ENCODE measurements around the gene CLECL1.

DNA sequence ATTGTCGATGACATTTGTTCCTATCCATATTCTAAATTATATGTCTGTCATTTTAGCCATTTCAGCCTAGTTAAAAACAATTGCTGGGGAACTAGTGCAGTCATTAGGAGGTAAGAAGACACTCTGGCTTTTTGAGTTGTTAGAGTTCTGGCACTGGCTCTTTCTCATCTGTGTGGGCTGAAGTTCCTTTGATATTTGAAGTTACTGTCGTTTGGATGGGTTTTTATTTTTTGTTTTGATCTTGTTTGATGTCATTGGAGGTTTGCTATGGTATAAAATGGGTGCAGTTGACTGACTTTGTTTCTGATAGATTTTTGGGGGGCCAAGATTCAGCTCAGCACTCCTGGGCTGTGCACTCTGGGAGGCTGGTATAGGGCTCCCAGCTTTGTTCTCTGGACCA, 48.5 kb upstream of the CLECL1 start:
- TF ChIP-seq ZBTB33 (IDR thresholded peaks at IDR 0.05; ENCODE audit: borderline replicate concordance, low read depth): no peak
- TF ChIP-seq EZH2phosphoT487 (IDR thresholded peaks at IDR 0.05; ENCODE audit: borderline replicate concordance, low read depth): no peak
- TF ChIP-seq, protein P1, sequence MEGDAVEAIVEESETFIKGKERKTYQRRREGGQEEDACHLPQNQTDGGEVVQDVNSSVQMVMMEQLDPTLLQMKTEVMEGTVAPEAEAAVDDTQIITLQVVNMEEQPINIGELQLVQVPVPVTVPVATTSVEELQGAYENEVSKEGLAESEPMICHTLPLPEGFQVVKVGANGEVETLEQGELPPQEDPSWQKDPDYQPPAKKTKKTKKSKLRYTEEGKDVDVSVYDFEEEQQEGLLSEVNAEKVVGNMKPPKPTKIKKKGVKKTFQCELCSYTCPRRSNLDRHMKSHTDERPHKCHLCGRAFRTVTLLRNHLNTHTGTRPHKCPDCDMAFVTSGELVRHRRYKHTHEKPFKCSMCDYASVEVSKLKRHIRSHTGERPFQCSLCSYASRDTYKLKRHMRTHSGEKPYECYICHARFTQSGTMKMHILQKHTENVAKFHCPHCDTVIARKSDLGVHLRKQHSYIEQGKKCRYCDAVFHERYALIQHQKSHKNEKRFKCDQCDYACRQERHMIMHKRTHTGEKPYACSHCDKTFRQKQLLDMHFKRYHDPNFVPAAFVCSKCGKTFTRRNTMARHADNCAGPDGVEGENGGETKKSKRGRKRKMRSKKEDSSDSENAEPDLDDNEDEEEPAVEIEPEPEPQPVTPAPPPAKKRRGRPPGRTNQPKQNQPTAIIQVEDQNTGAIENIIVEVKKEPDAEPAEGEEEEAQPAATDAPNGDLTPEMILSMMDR (IDR thresholded peaks at IDR 0.05): no peak
- no peak for TF ChIP-seq SMC3 (IDR thresholded peaks at IDR 0.05; ENCODE audit: low read depth, low read length)
- no peak for TF ChIP-seq MXI1 (IDR thresholded peaks at IDR 0.05; ENCODE audit: low read depth, low read length)
- no peak for TF ChIP-seq GABPA (IDR thresholded peaks at IDR 0.05; ENCODE audit: low read depth)
- no peak for TF ChIP-seq FOXJ3 (CRISPR knock-in tag; IDR thresholded peaks at IDR 0.05)
- TF ChIP-seq SIN3A (IDR thresholded peaks at IDR 0.05; ENCODE audit: borderline replicate concordance, low read depth, low read length): no peak
- no peak for TF ChIP-seq POLR2AphosphoS5 (IDR thresholded peaks at IDR 0.05; ENCODE audit: low read depth, low read length)
- no peak for TF ChIP-seq JUND (IDR thresholded peaks at IDR 0.05)
- TF ChIP-seq FOSL2 (IDR thresholded peaks at IDR 0.05; ENCODE audit: borderline replicate concordance, low read depth): no peak
- TF ChIP-seq, protein P2, sequence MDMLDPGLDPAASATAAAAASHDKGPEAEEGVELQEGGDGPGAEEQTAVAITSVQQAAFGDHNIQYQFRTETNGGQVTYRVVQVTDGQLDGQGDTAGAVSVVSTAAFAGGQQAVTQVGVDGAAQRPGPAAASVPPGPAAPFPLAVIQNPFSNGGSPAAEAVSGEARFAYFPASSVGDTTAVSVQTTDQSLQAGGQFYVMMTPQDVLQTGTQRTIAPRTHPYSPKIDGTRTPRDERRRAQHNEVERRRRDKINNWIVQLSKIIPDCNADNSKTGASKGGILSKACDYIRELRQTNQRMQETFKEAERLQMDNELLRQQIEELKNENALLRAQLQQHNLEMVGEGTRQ (IDR thresholded peaks at IDR 0.05; ENCODE audit: borderline replicate concordance, low read depth, low read length): no peak

Data from SK-N-SH (cell line).